SIG-M5 (cell line): ENCODE measurements around the gene C17orf114.
"Not testable (repeated sequence)": the region's sequence is repeated elsewhere in the genome, so short reads cannot be mapped to it uniquely, and the experiment has no call there.

Experiments used
- DNase-seq: peaks from one replicate; lab custom pipeline; 2025; lab: John Stamatoyannopoulos, UW

The C17orf114 gene

GRCh38 chr17:4802228-4802627 is at the start of gene C17orf114:
Gene C17orf114, minus strand, starts transcription at chr17:4802328.
- DNase-seq: no peak

GRCh38 chr17:4851084-4851483 is 49.0 kb upstream of the C17orf114 start:
- no peak for DNase-seq

GRCh38 chr17:4850246-4850645 is 48.1 kb upstream of the C17orf114 start:
- no peak for DNase-seq

- no peak for DNase-seq
These were observed 46.9 kb upstream of the C17orf114 start for GRCh38 chr17:4849011-4849536.

- no peak for DNase-seq
These were observed 44.7 kb upstream of the C17orf114 start for GRCh38 chr17:4846635-4847390.

GRCh38 chr17:4845118-4845517 is 43.0 kb upstream of the C17orf114 start:
- DNase-seq: peak; percentile 83

- DNase-seq: no peak
These were observed 41.3 kb upstream of the C17orf114 start for GRCh38 chr17:4843321-4844000.

GRCh38 chr17:4842376-4842775 is 40.2 kb upstream of the C17orf114 start:
- DNase-seq: no peak

DNA sequence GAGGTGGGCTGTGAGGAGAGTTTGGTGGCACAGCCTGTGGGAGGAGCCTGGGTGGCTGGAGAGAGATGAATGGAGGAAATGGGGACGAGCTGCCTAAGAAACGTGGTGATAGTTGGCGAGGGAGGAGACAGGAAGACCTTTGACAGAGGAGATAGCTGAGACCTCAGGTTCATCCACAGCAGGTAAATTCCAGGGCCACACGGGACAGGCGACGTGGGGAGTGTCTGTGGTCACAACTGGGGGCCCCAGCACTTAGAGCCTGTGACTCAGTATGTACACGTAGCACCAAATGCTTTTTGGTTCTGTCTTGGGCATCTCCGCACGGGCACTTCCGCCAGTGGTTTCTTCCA is 38.7 kb upstream of the C17orf114 start:
- DNase-seq: no peak

DNA sequence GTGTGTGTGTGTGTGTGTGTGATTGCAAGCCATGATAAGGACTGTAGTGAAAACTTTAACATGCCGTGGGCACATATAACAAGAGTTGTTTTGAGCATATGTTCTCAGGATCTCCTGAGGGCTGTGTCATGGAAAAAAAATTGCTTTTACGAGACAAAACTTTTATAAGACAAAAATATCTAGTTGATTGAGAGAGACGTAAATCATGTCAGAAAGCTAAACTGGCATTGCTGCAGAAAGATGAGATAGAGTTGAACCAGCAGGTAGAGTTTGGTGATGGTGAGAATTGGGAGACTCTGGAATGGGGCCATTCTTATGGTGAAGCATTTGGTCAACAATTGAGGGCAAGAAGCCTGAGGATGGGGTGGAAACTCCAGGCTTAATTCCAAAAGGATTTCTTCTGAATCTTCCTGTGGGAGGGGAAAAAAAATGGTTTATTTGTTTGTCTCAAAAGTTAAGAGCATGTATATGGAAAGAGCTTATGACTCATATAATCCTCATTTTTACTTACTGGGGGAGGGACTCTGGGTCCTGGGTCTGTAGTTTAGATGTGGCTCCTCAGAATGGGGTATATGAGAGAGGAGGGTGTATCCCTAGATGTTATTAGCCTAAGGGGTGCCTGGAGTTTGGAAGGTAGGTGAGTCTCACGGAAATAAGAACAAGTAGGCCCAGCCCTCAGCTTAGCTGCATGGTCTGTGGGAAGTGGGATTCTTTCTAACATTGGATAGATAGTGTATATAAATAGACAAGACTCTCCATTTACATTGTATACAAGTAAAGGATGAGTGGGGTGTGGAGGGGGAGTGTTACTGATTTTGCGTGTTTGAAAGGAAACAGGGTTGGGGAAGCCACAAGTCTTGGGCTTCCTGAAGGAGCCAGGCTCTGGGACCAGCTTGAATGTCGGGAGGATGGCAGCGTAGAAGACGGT is 38.1 kb upstream of the C17orf114 start:
- no peak for DNase-seq

- DNase-seq: no peak
These were observed 37.1 kb upstream of the C17orf114 start for GRCh38 chr17:4839221-4839620.

DNA sequence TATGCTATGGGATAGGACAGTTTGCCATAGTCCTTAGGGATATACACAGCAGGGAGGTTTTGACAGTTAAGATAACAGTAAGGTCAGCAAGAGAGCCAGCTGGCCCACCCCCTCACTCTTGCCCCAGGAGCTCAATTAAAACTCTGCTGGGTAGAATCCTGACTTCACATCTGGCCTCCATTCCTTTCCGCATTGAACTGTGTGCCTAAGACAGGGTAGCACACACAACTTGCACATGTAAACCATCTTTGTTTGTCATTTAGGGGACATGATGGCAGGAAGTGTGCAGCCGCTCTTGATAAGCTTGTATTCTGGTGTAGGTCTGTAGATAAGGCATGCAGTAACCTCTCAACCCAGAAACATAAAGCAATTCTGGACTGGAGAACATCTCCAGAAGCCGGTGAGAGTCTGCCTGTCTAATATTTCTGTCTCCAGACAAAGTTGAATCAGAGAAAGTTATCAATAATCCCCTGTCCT is 36.2 kb upstream of the C17orf114 start:
- no peak for DNase-seq

DNA sequence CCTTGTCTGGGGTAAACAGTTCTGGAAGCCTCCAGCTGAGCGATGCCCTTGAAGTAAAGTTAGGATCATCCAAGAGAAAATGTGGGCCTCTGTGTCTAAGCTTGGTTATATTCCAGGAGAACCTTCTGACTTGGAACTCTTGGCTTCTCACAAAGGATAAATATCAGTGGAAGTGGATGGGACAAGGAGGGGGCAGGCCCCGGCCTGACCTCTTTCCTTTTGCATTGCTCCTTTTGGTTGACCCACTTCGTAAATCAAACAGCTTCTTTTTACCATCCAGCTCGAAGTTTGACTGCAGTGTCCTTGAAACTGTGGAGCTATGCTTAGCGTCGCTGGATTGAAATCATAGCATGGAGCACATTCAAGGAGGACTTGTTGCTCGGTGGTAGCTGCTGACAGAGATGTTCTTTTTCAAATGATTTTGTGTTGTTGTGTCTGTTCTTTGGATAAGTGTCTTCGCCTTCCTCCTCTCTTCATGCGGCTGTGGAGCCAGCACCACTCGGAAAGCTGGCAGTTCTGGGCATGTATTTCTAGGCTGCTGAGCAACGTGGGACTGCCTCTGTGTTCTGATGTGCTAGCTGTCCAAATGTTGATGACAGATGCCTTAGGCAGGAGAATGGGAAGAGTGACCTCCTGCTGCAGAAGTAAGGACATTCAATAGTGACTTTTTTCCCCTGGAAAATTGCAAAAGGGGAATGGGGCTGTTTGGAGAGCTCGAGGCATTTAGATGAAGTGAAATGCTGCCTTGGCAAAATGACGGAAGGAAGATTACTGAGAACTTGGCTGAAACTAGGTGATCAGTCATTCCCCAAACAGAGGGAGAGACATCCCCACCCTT is 35.6 kb upstream of the C17orf114 start:
- no peak for DNase-seq

DNA sequence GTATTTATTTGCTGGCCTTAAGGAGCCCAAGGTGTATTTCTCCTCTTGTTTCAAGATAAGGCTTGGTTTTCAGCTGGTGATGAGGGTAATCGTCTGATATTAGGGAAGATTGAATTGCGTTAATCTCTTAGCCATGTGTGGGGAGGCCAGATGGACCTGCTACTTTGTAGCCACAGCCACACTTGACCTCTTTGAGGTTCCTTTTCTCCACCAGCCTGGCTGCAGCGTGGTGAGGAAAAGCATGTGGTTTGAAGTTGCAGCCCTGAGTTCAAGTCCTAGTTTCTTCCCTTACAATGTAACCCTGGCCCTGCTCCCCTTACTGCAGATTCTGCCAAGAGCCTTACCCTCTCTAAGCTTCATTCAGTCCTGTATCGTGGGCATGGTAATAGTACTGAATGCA is 34.1 kb upstream of the C17orf114 start:
- DNase-seq: no peak

- DNase-seq: no peak
These were observed 32.5 kb upstream of the C17orf114 start for GRCh38 chr17:4834681-4835020.

GRCh38 chr17:4833941-4834680 is 32.0 kb upstream of the C17orf114 start:
- no peak for DNase-seq

DNA sequence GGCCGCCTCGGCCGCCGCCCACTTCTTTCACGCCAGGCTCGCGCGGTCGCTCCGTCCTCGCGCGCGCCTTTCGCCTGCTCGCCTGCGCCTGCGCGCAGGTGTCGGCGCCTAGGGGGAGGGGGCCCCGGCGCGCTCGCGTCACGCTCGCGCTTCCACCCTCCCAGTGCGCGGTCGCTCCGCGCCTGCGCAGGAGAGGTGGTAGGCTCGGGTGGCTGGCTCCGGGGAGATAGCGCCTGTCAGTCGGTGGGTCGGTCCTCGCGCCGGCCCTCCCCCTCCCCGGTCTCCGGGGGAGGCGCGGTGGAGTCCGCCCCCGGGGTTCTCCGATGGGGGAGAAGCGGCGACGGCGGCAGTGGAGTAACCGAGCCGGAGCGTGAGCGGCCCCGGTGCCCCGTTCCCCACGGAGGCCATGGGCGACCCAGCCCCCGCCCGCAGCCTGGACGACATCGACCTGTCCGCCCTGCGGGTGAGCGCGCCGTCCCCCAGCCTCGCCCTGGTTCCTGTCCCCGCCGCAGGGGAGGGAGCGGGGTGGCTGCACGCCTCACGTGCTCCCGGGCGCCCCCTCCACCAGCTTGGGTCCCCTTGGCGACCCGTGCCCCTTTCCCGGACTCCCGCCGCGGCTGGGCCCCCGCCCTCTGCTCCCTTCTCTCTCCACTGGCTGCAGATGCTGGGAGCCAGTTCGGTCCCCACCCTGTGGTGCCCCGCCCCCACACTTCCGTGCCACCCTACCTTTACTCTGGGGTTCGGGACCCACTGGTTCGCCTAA is 31.2 kb upstream of the C17orf114 start, which contains the start of gene MINK1:
Gene MINK1, plus strand, starts transcription at position 163 of the 763 bp plus-strand sequence. Its CDS starts 244 bp downstream, at position 407.
- DNase-seq: no peak

DNA sequence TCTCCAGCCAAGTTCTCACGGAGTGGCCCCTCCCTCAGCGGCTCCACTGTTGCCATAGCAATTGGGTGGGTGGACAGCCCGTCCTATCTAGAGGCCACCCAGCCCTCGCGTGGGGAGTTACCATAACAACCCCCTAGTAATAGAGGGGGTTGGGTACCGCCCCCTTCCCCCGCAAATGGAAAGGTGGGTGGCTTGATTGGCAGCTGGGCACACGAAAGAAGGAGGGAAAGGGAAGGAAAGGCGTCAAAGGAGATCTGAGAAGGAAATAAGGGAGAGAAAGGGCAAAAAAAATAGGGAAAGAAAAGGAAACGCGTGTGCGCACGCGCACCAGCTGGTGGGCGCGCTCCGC is 30.7 kb upstream of the C17orf114 start:
- not testable (repeated sequence) for DNase-seq

- DNase-seq: no peak
These were observed 25.3 kb upstream of the C17orf114 start for GRCh38 chr17:4827399-4827798.
